Left renal cortex interstitium (tissue), 4 donors: ENCODE measurements around the gene PRRC1. TPM values are rescaled to one million over a fixed set of nuclear protein-coding genes. Genes with fewer than 3 reads are reported as not detected.

Experiments
- DNase-seq, 4 donors: peaks; one replicate each; pipeline ENCODE4 v3.0.0-alpha.2; 2013; ENCODE audit warnings: low read depth in 4 of 4, low spot score in 2 of 4, missing footprints in 1 of 4
- polyA plus RNA-seq, 4 donors: library from polyadenylated mRNA; unstranded; fragments of 120-200 nt; gene quantifications; one replicate each; pipeline ENCODE4 v1.2.1, GENCODE V29; 2013; ENCODE audit not compliant: insufficient read length in 4 of 4

The PRRC1 gene
- polyA plus RNA-seq: 10 to 100 TPM; 74.0 to 88.1 (median 82.0) TPM

DNA sequence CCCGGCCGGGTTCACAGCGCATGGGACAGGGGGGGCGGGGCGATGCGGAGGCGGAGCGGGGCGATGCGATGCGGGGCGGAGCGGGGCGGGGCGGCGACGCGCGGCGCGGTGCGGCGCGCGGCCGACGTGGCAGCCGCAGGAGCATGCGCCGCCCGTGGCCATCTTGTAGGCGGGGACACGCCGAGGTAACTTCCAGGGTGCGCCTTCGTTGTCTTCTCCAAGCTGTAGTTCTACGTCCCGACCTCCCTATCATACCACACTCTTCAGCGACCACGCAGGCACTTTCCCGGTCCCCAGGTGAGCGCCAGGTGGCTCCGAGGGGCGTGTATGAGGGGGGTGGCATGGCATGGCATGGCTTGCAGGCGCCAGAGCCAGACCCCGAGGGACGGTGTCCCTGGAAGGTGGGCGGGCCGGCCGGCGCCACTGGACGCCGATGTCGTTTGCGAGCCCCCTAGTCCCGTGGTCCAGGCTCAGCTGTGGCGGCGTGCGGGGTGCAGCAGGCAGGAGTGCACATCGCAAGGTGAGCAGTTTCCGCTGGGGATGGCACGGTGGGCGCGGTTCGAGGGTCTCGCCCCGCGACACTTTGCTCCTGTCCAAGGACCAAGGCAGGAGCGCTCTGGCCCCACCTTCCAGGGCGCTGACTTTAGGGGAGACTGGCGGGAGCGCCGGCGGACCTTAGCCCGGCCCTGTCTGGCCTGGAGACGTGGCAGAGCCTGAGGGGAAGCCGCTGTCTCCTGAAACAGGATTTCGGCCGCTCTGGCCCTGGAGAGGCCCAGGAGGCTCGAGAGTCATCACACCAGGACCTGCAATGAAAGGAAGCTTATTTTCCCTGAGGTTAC, at the start of gene PRRC1:
PRRC1 (plus strand) TSS at position 161 of the 839 bp plus-strand sequence. CDS start 5,840 bp downstream, outside the sequence.
- peak; percentile 55 to 75 (median 68) for DNase-seq

DNA sequence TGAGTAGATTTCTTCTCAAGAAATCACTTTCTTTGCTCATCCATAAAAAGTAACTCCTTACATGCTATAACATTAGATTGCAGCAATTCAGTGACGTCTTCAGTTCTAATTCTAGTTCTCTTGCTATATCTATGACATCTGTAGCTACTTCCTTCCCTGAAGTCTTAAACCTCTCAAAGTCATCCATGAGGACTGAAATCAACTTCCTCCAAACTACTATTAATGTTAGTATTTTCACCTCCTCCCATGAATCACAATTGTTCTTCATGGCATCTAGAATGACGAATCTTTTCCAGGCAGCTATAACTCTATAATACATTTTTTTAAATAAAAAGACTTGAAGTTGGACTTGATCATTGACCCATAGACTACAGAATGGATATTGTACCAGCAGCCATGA, 46.2 kb upstream of the PRRC1 start:
- DNase-seq: no peak

DNA sequence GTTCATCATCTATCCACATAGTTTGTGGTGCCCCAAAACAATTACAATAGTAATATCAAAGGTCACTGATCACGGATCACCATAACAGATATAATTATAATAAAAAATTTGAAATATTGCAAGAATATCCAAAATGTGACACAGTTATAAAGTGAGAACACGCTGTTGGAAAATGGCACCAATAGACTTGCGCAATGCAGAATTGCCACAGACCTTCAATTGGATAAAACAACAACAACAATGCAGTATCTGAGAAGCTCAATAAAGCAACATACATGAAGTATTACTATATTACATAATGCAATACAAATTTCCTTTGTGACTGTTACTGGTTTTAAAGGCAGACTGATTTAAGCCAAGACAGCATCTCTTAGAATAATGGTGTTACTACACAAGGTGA, 44.7 kb upstream of the PRRC1 start:
- DNase-seq: no peak

DNA sequence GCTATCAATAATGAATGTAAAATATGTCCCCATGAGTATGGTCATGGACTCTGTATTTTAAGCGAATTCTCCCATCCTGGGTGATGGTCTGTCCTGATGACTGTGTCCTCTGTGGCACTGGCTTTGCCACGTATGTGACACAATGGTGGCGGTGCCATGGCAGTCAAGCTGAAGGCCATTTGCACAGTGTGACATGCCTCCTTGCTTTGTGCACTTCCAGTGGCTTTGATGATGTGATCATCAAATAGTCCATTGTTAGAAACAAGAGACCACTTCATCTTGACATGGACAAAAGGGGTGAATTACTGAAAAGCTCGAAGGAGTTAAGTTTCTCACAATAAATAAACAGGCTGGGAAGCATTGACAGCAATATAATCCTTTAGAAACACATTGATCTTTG, 31.0 kb upstream of the PRRC1 start:
- DNase-seq: no peak

DNA sequence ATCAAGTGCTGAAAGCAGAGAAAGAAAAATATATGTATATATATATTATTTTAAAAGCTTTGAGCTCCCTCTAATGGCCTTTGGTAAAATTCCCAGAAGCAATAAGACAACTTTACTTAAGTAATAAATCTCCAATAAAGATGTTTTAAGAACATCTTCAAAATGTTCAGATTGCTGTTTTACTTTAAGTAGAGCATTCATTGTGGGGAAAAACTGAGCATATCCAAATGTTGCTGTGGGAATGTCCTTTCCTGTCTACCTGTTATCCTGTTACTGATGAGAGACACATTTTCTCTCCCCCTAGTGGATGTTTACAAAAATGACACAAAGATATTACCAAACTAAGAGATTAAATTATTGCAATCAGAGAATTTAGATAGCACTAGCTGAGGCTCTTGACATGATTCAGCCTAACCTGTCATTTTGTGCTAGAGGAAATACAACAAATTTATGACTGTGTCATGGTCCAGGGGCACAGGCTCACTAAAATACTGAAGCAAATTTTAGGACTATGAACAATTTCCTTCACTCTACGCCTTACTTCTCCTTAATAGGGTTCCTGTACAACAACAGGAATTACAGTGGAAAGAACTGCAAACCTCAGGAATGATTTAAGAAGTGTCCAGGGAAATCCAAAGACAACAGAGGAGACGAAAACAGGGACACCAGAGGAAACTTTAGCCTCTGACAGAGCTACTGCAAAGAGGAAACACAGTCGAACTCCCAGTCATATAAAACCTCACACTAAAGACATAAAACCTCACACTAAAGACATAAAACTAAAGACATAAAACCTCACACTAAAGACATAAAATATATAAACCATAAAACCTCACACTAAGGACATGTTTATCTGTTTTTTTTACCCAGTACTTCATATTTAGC, 24.3 kb upstream of the PRRC1 start:
- DNase-seq: peak; percentile 42 to 70 (median 48)

DNA sequence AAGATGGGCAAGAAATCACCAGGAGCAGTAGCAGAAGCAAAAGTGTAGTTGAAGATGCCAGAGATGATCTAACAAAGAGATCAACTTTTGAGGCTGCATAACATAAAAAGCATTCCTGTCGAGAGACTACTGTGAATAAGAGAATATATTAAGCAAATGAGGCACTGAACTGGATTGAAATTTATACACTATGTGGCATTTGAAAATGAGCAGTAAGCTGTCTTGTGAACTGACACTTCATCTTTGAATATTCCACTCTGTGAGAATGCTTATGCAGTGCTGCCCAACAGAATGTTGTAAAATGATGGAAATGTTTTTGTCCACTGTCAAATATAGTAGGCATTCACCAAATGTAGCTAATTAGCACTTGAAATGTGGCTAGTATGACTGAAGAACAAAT, 18.9 kb upstream of the PRRC1 start:
- DNase-seq: no peak

DNA sequence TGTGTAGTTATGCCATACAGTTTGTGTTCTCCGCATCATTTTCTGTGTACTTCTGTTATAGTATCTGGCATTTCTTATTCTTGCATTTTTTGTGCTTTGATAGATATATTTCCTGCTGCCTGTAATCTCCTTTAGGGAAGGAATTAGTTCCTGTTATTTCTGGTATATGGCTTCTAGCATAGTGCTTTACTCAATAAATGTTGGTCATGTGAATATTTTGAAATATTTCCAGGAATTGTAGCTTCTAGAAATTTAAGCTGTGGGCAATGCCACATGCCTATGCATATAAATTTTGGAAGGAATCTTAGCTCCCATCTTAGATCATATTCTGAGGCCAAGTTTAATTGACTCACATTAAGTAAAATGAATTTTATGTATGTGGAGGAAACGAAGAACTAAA, 11.5 kb upstream of the PRRC1 start:
- DNase-seq: no peak

DNA sequence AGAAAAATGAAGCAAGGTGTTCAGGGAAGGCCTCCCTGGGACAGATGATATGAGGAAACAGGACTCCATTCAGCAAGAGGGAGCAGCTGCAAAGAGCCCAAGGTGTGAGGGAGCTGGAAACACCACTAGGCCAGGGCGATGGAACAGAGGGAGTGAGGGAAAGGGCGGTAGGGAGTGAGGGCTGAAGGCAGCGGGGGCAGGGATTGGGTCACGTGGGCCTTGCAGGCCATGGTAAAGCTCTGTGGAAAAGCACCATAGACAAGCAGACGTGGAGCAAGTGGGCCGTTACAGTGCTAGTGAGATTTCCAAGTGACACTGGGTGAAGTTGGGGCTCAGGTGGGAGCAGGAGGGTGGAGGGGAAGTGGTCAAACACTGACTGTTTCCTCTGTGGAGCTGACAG, 10.8 kb upstream of the PRRC1 start:
- no peak for DNase-seq

DNA sequence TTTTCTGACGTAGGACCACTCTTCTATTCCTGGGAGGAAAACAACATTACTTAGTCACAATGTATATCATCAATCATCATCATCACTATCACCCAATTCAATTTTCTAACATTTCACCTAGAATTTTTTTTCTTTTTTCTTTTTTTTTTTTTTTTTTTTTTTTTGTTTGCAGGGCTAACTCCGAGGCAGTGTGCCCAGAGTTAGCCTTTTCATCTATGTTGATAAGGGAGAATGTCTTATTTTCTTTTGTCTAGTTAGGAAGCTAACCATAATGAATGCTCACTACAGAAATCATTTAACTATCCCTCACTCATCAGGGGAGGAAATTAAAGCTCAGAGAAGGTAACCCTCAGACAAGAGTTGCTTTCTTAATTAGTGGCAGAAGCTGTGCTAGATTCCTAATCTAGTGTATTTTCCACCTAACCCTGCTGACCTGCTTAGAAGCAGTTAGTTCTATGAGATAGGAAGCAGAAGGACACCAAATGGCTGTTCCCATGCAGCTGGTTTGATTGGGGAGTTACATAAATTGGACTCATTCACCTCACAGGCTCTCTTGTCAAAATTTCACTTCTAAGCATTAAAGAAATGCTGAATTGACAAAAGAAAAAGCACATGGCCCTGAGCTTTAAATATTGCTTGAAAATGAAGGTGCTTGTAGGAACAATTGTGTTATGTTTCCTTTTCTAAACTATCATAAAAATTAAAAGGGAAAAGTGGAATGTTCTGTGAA, 8.6 kb upstream of the PRRC1 start:
- DNase-seq: no peak

DNA sequence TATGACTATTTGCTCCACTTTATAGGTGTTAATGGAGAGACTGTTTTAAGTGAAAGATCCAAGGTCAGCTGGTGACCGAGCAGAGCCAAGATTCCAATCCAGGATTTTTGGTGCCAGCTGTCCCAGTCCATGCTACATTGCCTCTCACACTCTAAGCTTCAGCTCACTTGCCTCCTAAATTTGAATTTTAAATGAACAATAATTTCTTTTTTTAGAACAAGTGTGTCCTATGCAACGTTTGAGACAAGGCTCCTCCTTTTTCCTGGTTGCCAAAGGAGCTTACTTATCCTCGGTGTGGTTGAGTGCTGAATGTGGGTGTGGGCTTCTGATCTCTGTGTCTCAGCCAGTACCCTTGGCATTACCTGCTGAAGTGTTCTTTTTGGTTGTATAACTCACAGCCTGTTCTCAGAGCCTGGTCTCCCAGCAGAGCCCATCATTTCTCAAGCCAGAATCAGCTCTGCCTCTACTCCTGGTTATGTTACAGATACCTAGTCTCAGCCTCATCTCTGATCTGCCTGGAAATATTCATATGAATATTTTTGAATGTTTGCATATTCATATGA, 4.0 kb upstream of the PRRC1 start:
- DNase-seq: no peak

DNA sequence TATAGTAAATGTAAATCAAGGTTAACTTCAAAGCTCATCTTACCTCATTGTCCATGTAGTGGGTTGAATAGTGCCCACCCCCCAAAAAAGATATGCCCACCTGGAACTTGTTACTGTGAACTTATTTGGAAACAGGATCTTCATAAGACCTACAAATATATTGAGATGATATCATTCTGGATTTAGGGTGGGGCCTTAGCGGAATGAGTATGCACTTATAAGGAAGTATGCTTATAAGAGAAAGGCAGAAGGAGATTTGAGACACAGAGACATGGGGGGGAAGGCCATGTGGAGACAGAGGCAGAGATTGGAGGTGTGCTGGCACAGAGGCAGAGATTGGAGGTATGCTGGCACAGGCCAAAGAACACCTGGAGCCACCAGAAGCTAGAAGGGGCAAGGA, 2.6 kb upstream of the PRRC1 start:
- no peak for DNase-seq

DNA sequence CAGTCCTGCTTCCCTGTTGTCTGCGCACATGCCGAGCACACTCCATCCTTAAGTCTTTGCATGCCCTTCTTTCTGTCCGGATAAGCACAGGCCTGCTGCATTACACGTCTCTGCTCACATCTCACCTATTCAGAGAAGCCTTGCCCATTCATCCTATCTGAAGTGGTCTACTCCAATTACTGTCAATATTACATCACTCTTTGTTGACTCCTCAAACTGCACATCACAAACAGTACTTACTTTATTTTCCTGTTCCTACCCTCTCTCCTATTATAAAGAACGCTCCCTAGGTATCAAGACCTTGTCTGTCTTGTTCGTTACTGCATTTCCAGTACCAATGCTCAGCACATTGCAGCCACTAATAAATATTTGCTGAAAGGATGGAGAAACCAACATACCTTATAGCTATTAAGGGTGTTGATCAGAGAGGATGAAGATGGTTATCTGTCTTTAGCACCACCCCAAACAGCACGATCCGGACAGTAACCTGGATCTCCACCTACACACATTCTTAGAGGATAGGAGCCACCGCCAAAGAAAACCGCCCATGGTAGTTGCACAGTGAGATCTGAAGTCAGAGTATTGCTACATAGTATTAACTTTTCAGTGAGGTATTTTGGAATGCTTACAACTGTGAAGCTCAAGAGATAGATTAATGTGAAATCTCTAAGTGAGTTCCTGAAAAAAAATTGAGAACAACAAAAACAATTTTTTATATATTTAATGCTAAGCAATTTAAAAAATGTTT, 1.6 kb upstream of the PRRC1 start:
- DNase-seq: no peak

DNA sequence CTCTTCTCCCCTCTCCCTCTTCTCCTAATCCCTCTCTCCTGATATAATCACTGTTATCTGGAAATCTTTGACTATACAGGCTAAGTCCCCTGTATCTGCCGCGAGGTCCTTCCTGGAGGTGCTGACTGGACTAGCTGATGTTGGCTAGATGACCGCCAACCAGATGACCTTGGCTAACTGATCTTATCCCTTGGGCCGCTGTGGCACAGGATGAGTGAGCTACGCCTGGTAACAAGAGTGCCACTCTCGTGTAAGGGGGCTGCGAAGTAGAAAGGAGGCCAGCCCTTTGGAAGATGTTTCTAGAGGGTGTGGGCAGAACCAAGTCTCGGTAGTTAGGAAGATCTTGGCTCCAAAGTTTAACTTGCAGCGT, 345 bp upstream of the PRRC1 start:
- DNase-seq: peak in 1 of 4 donors; percentile 43

DNA sequence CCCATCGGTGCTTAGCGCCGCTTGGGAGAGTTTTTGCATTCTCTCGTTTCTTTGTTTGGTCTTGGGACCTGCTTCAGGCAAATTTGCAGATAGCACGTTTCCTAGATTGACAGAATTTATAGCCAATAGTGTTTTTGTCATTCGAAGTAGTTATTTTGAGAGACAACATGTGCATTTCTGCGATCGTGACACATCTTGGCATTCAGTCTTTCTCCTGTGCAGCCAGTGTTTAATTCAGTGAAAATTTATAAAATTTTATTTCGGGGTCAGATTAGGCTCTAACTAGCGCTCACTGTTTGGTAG, 830 bp downstream of the PRRC1 start:
- DNase-seq: no peak

DNA sequence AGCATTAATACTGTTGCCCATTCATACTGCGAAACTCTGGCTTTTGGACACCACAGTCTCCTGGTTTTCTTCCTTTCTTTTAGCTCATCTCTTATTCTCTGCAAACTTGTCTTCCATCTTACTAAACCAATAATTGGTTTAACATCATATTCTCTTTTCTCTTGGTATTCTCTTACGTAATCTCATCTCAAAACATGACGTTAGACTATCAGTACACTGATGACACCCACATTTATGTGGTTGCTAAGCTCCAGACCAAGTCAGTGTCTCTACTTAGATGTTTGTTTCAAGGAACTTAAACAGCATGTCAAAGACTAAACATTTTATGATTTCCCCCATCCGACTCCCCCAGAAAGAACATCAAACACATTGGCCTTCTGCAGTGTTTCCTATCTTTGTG, 2.1 kb downstream of the PRRC1 start:
- no peak for DNase-seq

DNA sequence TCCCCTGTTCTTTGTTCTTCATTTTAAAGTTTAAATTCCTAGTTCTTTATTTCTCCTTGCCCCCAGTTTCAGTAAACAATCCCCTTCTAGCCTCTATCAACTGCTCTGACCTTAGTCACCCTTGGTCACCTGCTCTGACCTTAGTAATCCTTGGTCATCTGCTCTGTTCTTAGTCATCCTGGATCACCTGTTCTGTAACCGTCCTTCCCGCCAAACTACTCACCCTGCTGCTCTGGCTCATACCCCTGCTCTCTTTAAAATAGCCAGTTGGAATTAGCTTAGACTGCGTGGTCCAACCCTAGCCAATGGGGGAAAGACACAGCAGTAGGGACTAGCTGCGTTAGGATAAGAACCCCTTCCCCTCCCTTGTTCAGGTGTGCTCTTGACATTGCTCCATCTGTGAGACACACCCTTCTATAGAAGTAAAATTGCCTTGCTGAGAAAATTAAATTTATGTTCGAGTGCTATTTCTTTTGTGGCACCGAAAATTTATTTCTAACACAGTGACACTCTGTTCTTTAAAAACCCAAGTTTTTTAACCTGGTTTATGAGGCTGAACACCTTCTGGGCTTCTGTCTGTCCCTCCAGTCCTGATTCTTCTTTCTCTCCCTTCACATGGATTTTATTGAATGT, 3.8 kb downstream of the PRRC1 start:
- no peak for DNase-seq

DNA sequence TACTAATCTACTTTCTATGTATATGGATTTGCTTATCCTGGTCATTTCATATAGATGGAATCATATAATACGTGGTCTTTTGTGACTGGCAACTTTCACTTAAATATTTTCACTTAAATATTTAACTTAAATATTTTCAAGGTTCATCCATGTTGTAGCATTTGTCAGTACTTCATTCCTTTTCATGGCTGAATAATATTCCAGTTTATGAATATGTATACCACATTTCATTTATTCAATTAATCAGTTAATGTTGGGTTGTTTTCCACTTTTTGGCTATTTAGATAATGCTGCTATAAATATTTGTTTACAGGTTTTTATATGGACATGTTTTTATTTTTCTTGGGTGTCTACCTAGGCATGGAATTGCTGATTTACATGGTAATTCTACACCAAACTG, 7.7 kb downstream of the PRRC1 start:
- DNase-seq: no peak

DNA sequence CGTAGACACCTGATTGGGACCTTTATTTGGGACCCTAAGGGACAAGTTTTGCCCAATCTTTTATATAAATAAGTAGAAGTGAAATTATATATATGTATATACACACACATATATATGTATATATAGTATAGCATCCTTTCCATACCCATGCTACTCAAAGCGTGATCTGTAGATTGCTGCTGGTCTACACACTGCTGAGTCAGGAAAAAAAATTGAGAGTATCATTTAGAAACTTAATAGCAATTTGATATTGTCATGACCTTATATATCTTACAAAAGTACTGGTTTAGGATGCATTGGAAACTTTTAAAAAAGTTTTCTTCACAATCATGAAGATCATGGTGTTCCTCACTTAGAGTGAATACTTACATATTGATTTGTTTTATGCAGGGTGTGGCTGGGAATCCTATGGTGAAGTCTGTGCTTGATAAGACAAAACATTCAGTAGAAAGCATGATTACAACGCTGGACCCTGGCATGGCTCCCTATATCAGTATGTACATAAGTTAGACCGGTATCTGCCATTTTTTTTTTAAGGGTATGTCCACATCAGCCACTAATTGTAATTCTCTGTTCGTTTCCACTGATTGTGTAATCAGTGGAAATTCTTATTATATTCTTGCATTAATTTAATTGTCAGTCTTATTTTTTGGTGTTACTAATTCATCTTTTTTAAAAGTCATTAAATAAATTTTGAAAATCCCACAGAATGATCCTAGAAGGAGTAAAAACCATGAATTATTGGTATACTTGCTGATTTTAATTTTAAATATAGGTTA, 12.7 kb downstream of the PRRC1 start:
- no peak for DNase-seq

DNA sequence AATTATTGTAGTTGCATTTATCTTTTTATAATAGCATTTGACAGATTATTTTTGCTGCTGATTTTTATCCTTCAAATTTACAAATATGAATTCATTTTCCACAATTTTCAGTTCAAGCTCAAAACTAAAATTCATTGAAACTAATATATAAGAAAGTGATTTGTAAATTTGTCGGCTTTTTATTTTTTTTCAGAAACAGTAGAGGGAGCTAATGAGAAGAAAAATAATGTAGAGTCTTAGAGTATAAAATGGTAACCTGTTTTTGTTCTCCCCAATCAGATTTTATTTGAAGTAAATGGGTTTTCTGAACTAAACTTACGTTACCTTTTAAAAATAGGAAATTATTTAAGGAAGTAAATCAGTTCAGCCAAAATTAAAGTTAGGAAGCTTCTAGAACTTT, 19.2 kb downstream of the PRRC1 start:
- DNase-seq: no peak
